Measurements from ENCODE around the gene B3GNT4.

The B3GNT4 gene

DNA sequence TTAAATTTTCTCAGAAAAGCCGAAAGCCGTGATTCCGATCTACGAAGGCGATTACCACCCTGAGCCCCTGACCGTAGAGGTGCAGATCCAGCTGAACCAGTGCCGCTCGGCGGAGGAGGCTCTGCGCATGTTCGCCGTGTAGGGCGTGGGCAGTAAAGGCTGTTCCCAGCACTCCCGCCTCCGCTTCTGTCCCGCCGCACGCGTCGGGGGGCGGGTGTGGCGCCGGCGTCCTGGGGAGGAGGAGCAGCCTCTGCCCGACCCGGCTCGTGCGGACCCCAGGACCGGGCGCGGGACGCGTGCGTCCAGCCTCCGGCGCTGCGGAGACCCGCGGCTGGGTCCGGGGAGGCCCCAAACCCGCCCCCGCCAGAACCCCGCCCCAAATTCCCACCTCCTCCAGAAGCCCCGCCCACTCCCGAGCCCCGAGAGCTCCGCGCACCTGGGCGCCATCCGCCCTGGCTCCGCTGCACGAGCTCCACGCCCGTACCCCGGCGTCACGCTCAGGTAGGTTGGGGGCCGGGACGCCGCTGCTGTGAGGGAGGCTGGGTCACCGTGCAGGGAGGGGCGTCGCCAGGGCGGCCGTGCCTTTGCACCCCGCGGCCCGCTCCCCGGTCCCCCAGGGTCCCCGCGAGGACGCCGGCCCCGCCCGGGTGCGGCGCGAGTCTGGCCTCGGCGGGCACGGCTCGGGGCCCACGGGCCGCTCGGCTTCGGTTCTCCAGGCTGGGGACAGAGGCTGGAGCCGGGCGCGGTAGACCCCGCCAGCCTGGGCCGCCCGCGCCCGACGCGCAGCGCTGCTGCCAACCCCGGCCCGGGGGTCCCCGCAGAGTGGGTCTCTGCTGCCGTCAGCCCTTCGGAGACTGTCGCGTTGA, at the start of gene B3GNT4:
TSS of gene B3GNT4 (plus strand) at position 409 of the 866 bp plus-strand sequence. CDS start 910 bp downstream, outside the sequence.
- H3K36me3 ChIP-seq (ENCODE audit: insufficient read depth, low read length): peaks cover 18% of the 10 kb centered on the region; the same call in 1 of the 2 replicates
- no peak for TF ChIP-seq EZH2 (IDR thresholded peaks at IDR 0.05)
- peak; percentile 58; the same call in 1 of the 2 replicates for TF ChIP-seq POLR2AphosphoS5 (IDR thresholded peaks at IDR 0.05; ENCODE audit: borderline replicate concordance, low read depth, low read length)
- H3K27ac ChIP-seq: 0 out of 2 replicates have a peak within 1 kb of the TSS, but pooled peaks have one; percentile 0
- no peaks in the 10 kb centered on the region for H3K9me3 ChIP-seq (ENCODE audit: low read depth, low read length)
- DNase-seq (ENCODE audit: low read depth, low spot score): no peak
- no peak within 1 kb of the TSS for H3K9ac ChIP-seq (ENCODE audit: insufficient read length)
- peak within 1 kb of the TSS; percentile 82 for H3K4me3 ChIP-seq

DNA sequence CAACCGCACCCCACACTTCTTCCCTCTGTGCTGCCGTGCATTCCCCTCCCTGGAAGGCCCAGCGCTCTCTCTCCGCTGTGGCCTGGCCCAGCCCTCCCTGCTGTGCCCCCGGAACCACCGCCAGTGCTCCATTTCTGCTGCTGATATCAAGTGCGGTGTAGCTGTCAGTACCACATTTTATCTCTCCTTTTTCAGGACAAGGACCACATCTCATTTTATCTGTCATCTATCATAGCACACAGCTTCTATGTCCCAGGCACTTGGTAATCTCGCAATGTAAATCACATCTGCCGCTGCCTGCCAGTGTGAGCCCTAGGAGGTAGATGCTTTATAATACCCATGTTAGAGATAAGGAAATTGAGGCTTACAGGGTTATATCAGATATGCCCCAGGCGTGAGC, 47.8 kb upstream of the B3GNT4 start:
- no peak for DNase-seq (ENCODE audit: low read depth, low spot score)
- TF ChIP-seq POLR2AphosphoS5 (IDR thresholded peaks at IDR 0.05; ENCODE audit: borderline replicate concordance, low read depth, low read length) (no peak), FOXP2 (optimal IDR thresholded peaks at IDR 0.05; ENCODE audit: control extremely low read depth, extremely low read length, insufficient read depth) (no peak)
- H3K9ac ChIP-seq (ENCODE audit: insufficient read length): no peak overlapping the region

DNA sequence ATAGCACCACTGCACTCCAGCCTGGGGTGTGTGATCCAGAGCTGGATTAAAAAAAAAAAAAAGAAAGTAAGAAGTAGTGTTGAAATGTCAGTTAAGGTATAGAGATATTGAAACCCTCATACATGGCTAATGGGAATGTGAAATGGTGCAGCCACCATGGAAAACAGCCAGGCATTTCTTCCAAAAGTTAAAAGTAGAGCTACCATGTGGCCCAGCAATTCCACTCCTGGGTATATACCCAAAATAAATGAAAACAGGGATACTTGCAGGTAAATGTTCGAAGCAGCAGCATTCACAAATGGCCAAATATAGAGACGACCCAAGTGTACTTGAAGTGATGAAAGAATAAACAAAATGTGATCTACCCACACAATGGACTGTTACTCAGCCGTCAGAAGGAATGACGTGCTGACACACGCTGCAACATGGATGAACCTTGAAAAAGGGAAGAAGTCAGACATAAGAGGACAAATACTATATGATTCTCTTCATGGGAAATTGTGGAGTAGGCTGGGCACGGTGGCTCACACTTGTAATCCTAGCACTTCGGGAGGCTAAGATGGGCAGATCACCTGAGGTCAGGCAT, 44.7 kb upstream of the B3GNT4 start:
- H3K4me3 ChIP-seq: no peak overlapping the region
- H3K9ac ChIP-seq (ENCODE audit: insufficient read length): no peak overlapping the region
- H3K36me3 ChIP-seq (ENCODE audit: insufficient read depth, low read length): no peaks in the 10 kb centered on the region
- H3K9me3 ChIP-seq (ENCODE audit: low read depth, low read length): no peaks in the 10 kb centered on the region
- H3K27ac ChIP-seq: no peak overlapping the region
- TF ChIP-seq POLR2AphosphoS5 (IDR thresholded peaks at IDR 0.05; ENCODE audit: borderline replicate concordance, low read depth, low read length): no peak
- no peak for TF ChIP-seq EZH2 (IDR thresholded peaks at IDR 0.05)
- TF ChIP-seq FOXP2 (optimal IDR thresholded peaks at IDR 0.05; ENCODE audit: control extremely low read depth, extremely low read length, insufficient read depth): no peak
- no peak for DNase-seq (ENCODE audit: low read depth, low spot score)

More for the DNA sequence above, 47.8 kb upstream of the B3GNT4 start:
- Histone ChIP-seq H3K27ac (no peak overlapping the region), H3K9me3 (ENCODE audit: low read depth, low read length) (no peaks in the 10 kb centered on the region), H3K36me3 (ENCODE audit: insufficient read depth, low read length) (no peaks in the 10 kb centered on the region), H3K4me3 (no peak overlapping the region)

DNA sequence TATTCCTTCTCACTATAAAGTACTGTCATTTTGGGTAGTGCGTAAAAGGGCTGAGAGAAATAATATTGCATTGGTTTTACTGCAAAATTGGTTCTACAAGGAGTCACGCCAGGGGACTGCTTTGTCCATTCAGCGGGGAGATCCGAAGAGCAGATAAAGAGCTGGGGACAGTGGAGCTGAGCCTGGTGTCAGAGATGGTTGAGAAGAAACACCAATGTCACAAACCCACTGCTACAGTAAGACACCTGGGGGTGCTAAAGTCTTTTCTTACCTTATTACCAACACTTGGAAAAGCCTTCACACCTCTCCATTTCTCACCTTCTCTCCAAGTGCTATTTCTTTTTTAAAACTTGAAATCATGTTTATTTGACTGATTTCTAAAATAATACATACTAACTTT, 43.6 kb upstream of the B3GNT4 start:
- Histone ChIP-seq H3K27ac (no peak overlapping the region), H3K4me3 (no peak overlapping the region), H3K9ac (ENCODE audit: insufficient read length) (no peak overlapping the region), H3K36me3 (ENCODE audit: insufficient read depth, low read length) (no peaks in the 10 kb centered on the region), H3K9me3 (ENCODE audit: low read depth, low read length) (no peaks in the 10 kb centered on the region)
- DNase-seq (ENCODE audit: low read depth, low spot score): no peak
- TF ChIP-seq POLR2AphosphoS5 (IDR thresholded peaks at IDR 0.05; ENCODE audit: borderline replicate concordance, low read depth, low read length) (no peak), FOXP2 (optimal IDR thresholded peaks at IDR 0.05; ENCODE audit: control extremely low read depth, extremely low read length, insufficient read depth) (no peak), EZH2 (IDR thresholded peaks at IDR 0.05) (no peak)

DNA sequence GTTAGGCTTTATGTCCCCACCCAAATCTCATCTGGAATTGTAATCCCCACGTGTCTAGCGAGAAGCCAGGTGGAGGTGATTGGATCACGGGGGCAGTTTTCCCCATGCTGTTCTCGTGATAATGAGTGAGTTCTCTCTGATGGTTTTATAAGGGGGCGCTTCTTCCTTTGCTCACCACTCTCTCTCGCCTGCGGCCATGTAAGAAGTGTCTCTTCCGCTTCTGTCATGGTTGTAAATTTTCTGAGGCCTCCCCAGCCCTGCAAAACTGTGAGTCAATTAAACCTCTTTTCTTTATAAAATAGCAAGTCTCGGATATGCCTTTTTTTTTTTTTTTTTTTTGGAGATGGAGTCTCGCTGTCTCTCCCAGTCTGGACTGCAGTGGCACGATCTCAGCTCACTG, 42.7 kb upstream of the B3GNT4 start:
- Histone ChIP-seq H3K9ac (ENCODE audit: insufficient read length) (no peak overlapping the region), H3K9me3 (ENCODE audit: low read depth, low read length) (no peaks in the 10 kb centered on the region), H3K36me3 (ENCODE audit: insufficient read depth, low read length) (no peaks in the 10 kb centered on the region), H3K4me3 (no peak overlapping the region), H3K27ac (no peak overlapping the region)
- no peak for TF ChIP-seq FOXP2 (optimal IDR thresholded peaks at IDR 0.05; ENCODE audit: control extremely low read depth, extremely low read length, insufficient read depth)
- TF ChIP-seq EZH2 (IDR thresholded peaks at IDR 0.05): no peak
- TF ChIP-seq POLR2AphosphoS5 (IDR thresholded peaks at IDR 0.05; ENCODE audit: borderline replicate concordance, low read depth, low read length): no peak
- peak; percentile 62 for DNase-seq (ENCODE audit: low read depth, low spot score)

DNA sequence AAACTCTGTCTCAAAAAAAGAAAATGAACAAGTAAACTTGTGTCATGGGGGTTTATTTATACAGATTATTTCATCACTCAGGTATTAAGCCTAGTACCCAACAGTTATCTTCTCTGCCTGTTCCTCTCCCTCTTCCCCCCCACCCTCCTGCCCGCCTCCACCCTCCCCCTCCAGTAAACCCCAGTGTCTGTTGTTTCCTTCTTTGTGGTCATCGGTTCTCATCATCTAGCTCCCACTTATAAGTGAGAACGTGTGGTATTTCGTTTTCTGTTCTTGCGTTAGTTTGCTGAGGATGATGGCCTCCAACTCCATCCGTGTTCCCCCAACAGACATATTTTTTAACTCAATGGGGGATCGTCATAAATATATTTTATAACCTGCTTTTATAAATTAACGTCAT, 41.8 kb upstream of the B3GNT4 start:
- H3K9ac ChIP-seq (ENCODE audit: insufficient read length): no peak overlapping the region
- no peak for DNase-seq (ENCODE audit: low read depth, low spot score)
- no peaks in the 10 kb centered on the region for H3K36me3 ChIP-seq (ENCODE audit: insufficient read depth, low read length)
- no peak overlapping the region for H3K27ac ChIP-seq
- TF ChIP-seq POLR2AphosphoS5 (IDR thresholded peaks at IDR 0.05; ENCODE audit: borderline replicate concordance, low read depth, low read length) (no peak), FOXP2 (optimal IDR thresholded peaks at IDR 0.05; ENCODE audit: control extremely low read depth, extremely low read length, insufficient read depth) (no peak), EZH2 (IDR thresholded peaks at IDR 0.05) (no peak)
- H3K4me3 ChIP-seq: no peak overlapping the region
- no peaks in the 10 kb centered on the region for H3K9me3 ChIP-seq (ENCODE audit: low read depth, low read length)

DNA sequence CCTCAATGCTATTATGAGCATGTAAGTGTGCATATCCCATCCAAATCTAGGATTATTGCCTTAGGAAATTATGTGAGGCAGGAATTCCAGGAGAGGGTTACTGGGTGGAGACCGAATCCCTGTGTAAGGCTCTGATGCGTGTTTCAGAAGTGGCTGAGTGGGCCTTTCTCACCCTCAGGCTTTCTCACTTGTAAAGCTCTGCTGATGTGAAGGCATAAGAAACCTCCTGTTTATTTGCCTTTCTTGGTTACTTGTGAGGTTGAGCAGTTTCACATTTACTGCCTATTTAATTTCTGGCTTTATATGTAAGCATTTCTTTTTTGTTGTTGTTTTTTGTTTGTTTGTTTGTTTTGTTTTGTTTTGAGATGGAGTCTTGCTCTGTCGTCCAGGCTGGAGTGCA, 40.5 kb upstream of the B3GNT4 start:
- TF ChIP-seq EZH2 (IDR thresholded peaks at IDR 0.05) (no peak), FOXP2 (optimal IDR thresholded peaks at IDR 0.05; ENCODE audit: control extremely low read depth, extremely low read length, insufficient read depth) (no peak), POLR2AphosphoS5 (IDR thresholded peaks at IDR 0.05; ENCODE audit: borderline replicate concordance, low read depth, low read length) (no peak)
- no peak overlapping the region for H3K27ac ChIP-seq
- no peak overlapping the region for H3K4me3 ChIP-seq
- no peaks in the 10 kb centered on the region for H3K9me3 ChIP-seq (ENCODE audit: low read depth, low read length)
- H3K36me3 ChIP-seq (ENCODE audit: insufficient read depth, low read length): no peaks in the 10 kb centered on the region
- H3K9ac ChIP-seq (ENCODE audit: insufficient read length): no peak overlapping the region
- no peak for DNase-seq (ENCODE audit: low read depth, low spot score)

DNA sequence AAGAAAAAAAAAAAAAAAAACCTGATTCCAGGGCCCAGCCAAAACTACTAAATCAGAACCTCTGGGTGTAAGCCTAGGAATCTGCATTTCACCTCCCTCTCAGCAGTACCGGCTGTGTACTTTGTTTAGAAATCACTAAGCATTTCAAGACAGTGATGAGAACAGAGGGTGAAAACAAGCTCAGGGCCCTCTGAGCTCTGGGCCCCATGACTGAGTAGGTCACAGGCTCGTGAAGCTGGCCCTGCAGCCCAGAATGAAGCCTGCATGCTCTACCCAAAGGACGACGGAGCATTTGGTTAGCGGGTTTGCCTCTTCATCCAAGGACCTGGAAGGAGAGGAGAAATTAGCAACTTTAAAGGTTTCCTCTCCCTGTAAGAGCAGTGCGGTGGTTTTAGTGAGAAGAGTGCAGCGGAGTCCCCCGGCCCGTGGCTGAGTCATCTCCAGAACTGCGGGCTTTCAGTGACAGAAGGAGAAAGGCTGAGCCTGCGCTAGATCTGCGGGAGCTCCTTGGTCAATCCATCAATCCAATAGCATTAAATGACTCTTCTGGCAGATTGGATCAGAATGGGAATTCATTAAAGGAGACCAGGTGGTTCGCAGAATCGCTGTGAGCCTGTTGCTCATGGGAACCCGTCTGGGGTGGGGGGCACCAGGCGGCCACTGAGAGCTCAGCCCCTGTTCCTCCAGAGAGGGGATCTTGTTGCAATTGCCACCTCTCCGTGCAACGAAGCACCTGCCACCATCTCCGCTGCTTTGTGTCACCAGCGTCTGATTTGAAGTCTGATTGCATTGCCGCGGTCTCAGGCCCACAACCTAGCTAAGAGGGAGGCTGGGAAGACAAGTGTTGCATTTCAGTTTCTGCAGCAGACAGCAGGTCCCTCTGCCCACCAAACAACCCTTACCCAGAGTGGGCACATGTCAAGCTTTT, 36.8 kb upstream of the B3GNT4 start:
- Histone ChIP-seq H3K36me3 (ENCODE audit: insufficient read depth, low read length) (no peaks in the 10 kb centered on the region), H3K4me3 (no peak overlapping the region), H3K27ac (no peak overlapping the region), H3K9me3 (ENCODE audit: low read depth, low read length) (no peaks in the 10 kb centered on the region), H3K9ac (ENCODE audit: insufficient read length) (no peak overlapping the region)
- DNase-seq (ENCODE audit: low read depth, low spot score): no peak
- TF ChIP-seq POLR2AphosphoS5 (IDR thresholded peaks at IDR 0.05; ENCODE audit: borderline replicate concordance, low read depth, low read length): no peak
- TF ChIP-seq FOXP2 (optimal IDR thresholded peaks at IDR 0.05; ENCODE audit: control extremely low read depth, extremely low read length, insufficient read depth): no peak
- no peak for TF ChIP-seq EZH2 (IDR thresholded peaks at IDR 0.05)
